HG03520 (cell line): ENCODE results near the gene AURKB.

ENCODE experiments used
- ATAC-seq: cut with Tn5 transposase; IDR thresholded peaks from one replicate; pipeline ENCODE4 v1.9.1; 2021; ENCODE audit warnings: mild to moderate bottlenecking, moderate library complexity; ENCODE audit not compliant: unreplicated experiment

AURKB gene

DNA sequence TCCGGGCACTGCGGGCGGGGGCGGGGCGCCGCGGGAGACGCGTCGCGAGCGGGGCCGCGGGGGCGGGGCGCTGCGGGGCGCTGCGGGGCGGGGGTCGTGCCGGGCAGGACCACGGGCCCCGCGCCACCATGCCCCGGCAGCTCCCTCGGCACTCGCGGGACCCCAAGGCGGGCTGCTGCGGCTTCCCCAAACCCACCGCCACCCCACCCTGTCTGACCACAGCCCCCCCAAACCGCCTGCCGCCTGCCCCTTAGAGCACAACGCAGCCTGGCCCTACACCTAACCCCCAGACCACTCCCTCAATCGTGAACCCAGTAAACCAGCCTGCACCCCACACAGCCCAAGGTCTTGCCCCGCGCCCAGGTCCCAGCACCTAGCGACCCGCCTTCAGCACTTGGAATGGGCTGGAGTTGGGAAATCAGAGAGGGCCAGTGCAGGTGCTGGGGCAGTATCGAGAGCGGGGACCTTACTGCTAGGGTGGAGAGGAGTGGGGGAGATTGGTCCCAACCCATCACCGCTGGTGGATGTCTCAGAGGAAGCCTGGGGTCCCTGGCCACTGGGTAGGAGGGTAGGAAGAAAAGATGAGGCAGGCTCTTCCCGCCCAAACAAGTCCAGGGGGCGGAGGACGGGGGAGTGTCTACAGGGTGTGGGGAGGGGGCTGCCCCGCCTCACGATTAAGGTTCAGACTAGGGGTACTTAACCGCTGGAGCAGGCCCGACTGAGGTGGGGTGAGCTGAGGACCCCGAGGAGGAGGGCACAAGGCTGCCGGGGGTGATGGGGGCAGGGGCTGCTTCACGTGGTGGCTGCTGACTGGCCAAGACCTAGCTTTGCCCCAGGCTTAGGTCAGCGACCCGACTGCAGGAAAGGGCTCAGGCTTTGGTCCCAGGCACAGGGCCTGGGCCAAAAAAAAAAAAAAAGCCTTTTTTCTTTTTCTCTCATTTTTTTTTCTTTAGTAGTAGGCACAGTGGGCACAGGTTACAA, 47.1 kb downstream of the AURKB start:
- no peak for ATAC-seq

DNA sequence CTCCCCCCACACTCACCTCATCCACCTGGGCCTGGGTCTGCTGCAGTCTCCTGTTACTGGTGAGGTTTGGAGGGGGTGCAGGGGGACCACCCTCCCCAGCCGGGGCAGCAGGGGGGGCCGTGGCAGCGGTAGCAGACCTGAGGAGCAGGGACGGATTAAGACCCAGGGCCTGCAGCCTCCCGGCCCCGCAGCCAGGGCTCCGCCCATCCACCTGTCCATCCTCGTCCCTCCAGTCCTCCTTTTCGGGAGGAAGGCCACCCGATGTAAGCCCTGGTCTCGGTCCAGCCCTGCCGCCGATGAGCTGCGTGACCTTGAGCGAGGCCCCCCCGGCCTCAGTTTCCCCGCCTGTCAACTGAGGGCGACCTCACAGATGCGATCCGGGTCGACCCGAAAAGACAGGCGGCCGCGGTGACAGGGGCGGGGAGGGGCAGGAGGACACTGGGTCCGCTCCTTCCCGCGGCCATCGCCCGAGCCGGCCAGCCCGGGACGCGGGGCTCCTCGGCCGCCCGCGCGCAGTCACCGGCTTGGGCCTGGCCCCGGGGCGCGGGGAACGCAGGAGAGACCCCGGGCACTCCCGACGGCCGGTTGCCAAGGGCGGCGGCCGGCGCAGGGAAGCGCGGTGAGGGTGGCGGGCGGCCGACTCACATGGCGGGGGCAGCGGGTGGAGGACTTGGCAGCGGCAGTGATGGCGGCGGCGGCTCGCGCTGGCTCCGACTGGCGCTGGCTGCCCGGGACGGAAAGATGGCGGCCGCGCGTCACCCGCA, 48.0 kb downstream of the AURKB start, which contains the start of gene VAMP2:
Gene VAMP2, minus strand, starts transcription at position 716 of the 764 bp plus-strand sequence. Its CDS starts 69 bp downstream, at position 647.
- peak; percentile 39 for ATAC-seq

DNA sequence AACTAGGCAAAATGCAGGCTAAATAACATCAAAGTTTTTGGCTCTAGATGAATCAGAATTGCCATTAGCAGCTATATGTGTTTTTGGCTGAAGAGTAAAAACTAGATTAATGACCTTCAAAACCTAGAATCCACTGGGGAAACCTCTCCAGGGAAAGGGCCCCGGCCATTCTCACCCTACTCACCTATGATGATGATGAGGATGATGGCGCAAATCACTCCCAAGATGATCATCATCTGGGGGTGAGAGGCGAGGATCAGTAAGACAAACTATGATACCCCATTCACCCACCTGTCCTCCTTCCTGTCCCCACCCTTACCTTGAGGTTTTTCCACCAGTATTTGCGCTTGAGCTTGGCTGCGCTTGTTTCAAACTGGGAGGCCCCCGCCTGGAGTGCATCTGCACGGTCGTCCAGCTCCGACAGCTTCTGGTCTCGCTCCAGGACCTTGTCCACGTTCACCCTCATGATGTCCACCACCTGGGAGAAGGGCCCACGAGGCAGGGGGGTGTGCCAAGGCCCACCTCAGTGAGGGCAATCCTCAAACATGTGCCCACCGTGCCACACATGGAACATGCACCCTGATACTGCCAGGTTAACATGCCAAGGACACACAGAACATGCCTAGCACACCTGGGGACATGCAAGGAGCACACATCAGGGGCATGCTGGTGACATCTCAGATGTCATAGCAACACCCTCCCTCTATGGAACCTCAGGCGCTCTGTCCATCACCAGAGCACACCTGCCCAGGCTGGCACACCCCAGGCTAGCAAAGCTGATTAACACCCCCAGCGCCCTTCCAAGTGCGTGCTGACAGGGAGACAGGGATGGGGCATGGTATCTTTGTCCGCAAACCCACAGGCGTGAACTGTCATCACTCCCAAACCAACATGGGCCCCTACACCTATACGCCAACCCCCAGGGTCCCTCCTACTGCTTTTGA, 48.8 kb downstream of the AURKB start:
- no peak for ATAC-seq

DNA sequence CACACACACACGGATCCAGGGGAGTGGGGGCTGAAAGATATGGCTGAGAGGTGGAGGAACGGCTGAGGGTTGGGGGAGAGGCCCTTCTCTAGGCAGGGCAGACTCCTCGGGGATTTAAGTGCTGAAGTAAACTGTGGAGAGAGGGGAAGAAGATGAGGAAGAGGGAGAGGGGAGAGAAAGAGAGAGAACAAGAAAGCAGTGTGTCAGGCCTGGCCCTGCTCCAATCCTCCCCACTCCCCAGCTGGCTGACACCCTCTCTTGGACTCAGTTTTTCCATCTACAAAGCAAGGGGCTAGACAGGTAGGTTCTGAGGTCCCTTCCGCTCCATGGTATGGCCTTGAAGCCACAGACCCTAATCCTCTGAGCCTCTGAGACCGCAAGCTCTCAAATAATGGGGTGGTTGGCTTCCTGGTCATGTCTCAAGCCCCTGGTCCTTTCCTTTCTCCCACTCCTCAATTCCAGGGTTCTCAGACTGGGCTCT, 49.6 kb downstream of the AURKB start:
- no peak for ATAC-seq

DNA sequence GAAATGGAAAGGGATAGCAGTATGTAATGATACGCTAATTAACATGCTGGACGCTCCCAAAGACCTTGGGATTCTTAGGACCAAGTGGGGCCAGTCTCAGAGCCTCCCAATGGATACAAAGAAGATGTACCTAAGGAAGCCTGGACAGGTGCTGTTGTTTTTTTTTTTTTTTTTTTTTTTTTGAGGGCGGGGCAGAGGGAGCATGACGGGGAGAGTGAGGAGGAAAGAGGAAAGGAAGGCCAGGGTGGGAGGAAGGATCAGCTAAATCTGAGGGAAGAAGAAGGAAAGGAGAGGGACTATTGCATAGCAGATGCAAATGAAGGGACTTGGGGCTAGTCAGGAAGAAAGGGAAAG, 50.2 kb downstream of the AURKB start:
- no peak for ATAC-seq

DNA sequence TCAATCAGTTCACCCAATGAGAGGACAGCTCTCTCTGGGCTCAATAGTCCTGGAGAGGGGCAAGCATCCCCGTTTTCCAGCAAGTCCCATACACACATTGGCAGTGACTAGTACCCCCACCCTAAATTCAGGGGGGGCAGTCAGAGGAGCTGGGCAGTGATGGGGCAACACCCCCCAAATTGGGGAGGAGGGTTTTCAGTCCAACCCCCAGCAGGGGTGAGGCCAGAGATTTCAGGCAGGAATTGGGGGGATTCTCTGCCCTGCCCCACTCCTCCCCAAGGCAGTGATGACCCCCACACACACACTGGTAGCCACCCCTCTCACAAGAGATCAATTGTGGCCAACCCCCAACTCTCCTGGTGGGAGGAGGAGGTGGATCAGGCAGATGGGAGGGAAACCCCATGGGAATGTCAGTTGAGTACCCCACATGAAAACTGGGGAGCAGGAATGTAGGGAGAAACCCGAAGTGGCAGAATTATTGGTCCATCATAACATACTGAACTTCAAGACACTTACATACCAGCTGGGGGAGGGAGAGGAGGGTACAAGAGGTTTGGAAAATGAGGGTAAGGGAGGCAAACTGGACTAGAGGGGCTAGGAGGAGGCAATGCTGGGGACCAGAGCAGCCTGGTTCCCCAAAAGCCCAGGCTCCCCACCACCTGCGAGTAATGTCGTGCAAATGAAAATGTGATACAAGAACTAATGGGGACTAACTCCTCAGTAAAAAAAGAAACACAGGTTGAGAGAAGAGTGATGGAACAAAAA, 50.7 kb downstream of the AURKB start:
- no peak for ATAC-seq

DNA sequence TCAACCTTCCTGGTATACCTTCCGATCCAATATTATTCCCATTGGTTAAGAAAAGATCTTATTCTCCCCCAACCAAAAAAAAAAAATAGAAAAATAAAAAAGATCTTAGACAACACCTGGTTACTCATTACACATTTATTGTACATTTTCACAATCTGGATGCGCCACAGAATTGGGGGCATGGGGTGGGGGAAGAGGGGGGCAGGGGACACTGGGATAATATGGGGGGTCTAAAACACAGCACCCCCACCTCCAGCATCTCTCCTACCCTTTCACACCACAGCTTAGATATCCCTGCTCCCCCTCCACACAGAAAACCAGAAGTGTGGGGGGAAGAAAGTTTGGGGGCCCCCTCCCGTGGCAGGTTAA, 51.4 kb downstream of the AURKB start:
- ATAC-seq = no peak

DNA sequence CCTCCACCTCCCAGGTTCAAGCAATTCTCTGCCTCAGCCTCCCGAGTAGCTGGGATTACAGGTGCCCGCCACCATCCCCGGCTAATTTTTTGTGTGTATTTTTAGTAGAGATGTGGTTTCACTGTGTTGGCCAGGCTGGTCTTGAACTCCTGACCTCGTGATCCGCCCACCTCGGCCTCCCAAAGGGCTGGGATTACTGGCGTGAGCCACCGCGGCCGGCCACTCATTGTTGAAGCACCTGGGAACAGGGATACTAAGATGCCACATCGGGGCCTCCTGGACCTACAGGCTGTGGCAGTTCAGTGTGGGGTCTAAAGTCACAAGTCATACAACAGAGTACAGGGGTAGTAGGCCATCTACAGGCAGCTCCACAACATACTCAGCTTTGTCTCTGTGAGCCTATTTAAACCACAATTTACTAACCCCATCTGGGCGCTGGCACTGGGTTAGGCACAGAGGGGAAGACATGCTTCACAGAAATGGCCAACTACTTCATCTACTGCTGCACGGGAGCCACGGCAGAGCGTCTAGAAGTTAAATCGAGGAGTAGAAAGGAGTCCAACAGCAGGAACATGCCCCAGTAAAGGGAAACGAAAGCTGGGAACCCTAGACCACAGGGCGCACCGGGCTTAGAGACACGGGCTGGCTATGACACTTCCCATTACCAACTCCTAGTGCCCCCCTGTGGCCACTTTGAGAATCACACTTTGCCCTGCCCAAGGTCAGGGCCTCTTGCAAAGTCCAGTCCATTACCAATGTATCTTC, 51.9 kb downstream of the AURKB start:
- no peak for ATAC-seq

DNA sequence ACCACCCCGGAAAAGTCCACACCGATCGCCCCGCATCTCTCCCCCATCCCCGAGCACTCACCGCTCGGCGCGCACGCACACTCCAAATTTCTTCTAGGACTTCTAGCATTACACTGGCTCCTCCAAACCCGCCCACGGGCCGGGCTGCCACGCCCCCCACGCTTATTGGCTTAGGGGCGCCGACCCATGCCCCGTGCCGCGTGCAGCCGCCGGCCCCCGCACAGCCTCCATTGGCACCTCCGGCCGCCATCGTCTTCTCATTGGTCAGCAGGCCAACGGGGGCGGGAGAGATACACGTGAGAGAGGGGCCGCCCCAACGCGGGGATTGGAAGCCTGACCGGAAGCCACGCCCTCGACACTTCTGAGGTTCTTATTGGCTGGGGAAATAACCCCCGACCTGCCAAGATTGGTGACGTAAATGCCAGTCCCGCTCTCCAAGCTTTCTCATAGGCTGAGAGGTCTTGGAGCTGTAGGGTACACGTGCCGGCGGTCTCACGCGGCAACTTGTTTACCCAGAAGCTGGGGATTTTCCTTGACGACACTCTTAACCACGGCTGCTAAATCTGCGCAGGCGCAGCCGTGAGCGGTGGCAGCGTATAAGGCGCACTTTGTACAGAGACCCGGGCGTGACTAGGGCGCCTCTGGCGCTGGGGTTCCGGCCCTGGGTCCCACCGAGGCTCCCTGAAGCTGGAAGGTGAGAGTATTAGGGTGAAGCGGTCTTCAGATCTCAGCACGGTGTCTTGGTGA, 54.0 kb downstream of the AURKB start:
- ATAC-seq = peak; percentile 72

DNA sequence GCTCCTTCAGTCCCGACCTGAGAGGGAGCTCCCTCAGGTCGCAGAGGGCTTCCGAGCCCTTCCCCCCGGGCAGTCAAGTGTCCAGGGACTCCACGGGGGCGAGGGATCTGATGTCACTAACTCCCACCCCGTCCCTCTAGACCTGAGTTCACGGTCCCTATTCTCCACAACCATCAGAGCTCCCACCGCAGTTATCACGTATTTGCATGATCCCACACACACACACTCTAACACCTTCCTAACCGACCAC, 54.5 kb downstream of the AURKB start:
- no peak for ATAC-seq

DNA sequence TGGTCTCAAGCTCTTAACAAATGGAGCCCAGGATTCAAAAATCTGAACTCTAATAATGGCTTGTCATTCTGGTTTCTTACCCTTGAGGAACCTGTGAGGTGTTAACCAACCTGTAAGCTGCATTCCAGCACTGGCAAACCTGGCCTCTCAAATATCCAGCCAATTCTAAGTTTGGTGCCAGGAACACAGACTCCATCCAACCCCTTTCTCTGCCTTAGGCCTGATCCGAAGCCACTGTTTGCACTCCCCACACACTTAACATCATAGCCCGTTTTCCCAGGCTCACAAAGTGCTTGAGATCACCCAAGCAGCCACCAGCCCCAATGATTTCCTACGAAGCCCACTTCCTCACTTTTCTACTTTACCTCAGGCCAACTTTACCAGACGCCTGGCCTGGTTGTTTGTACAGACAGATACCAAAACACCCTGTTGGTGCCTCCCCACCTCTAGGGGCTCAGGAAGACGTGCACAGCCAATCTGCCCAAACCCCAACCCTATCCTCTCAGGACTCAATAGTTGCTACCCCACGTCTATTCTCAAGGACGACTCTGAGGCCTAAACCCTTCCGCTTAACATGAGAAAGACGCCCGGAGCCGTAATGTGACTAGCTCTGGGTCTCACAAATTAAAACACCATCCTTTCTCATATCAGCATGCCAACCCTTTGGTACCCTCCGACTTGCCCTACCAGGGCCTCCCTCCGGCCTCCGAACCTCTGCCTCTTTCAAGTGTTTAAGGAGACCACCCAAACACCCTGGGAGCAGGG, 55.0 kb downstream of the AURKB start:
- ATAC-seq = no peak
